Bladder microvascular endothelial cell (primary cell): Measurements from ENCODE around the gene APOBR. TPM values are rescaled to one million over a fixed set of nuclear protein-coding genes. Genes with fewer than 3 reads are reported as not detected.

ENCODE experiments used
- total RNA-seq: library from RNA; depleted of rRNA; stranded (reverse); fragments of >200 nt; gene quantifications from 2 replicates; pipeline ENCODE4 v1.2.3, GENCODE V29; 2014

Gene APOBR
- not detected in 2 replicates for total RNA-seq

GRCh38 chr16:28494121-28494851, at the start of gene APOBR:
TSS of gene APOBR (plus strand) at chr16:28494643. CDS start at chr16:28494682, 39 bp downstream.

GRCh38 chr16:28491970-28492474, 2.4 kb upstream of the APOBR start, which contains the start of gene CLN3:
TSS of gene CLN3 (minus strand) at chr16:28492074. CDS start at chr16:28491759, 315 bp downstream.

GRCh38 chr16:28538733-28539596, 44.5 kb downstream of the APOBR start, which contains the start of gene NUPR1:
TSS of gene NUPR1 (minus strand) at chr16:28538974. CDS start at chr16:28538907, 67 bp downstream.

Other genes starting within 250 kb of the APOBR start
- gene SBK1, start 202.1 kb upstream of the APOBR start, total RNA-seq, result under 0.01 and 0.06 TPM in 2 replicates
- not detected in 2 replicates for gene NPIPB6, start 131.1 kb upstream of the APOBR start, total RNA-seq
- gene EIF3CL, start 90.8 kb upstream of the APOBR start, total RNA-seq, result 87.3 and 129 TPM in 2 replicates
- not detected in 2 replicates for gene NPIPB7, start 22.3 kb upstream of the APOBR start, total RNA-seq
- 16.0 and 27.2 TPM in 2 replicates for gene CLN3, start 2.6 kb upstream of the APOBR start, total RNA-seq
- gene IL27, start 12.2 kb downstream of the APOBR start, total RNA-seq, result not detected in 2 replicates
- gene NUPR1, start 44.3 kb downstream of the APOBR start, total RNA-seq, result 5.7 and 8.4 TPM in 2 replicates
- gene SGF29, start 59.3 kb downstream of the APOBR start, total RNA-seq, result 6.5 and 7.3 TPM in 2 replicates
- 0.16 TPM in 1 of 2 replicates, not detected in the other for gene SULT1A2, start 102.4 kb downstream of the APOBR start, total RNA-seq
- 0.76 and 0.97 TPM in 2 replicates for gene SULT1A1, start 115.4 kb downstream of the APOBR start, total RNA-seq
- 0.49 TPM in 1 of 2 replicates, not detected in the other for gene NPIPB8, start 143.4 kb downstream of the APOBR start, total RNA-seq
- gene EIF3C, start 216.8 kb downstream of the APOBR start, total RNA-seq, result 192 and 220 TPM in 2 replicates